ENCODE measurements around the gene MS4A15. TPM values are rescaled to one million over a fixed set of nuclear protein-coding genes. Genes with fewer than 3 reads are reported as not detected.
"Not testable (repeated sequence)": the region's sequence is repeated elsewhere in the genome, so short reads cannot be mapped to it uniquely, and the experiment has no call there.

The MS4A15 gene
- total RNA-seq, 2 experiments from 2014 or later, result not detected

DNA sequence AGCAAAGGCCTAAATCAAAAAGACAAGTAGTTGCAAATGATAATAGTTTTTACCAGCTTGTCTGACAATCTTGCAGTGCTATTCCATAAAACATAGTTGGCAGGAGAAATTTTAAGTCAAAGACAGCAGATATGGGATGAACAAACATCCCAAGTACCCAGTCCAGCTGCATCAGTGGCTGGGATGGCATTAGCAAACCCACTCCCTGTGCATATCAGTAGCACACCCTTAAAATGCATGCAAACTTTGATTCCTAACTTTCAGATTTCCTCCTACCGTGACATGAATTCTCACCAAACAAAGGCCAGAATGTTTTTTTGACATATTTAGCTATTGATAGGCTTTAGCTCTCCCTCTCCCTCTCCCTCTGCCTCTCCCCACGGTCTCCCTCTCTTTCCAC is 57.4 kb downstream of the MS4A15 start:
- ChIA-PET CTCF (interaction anchor here (1.5 to 1.6 kb wide), 2 partner anchors 18 to 73 kb away, joined by 3 read pairs; no protein-coding TSS in a partner anchor), POLR2A (no interaction called here)
- Mint-ChIP-seq H3K36me3 (ENCODE audit: low read depth) (peaks cover 6% of the 10 kb centered on the region), H3K27me3 (ENCODE audit: low read depth) (peaks cover 13% of the 10 kb centered on the region), H3K4me3 (no peak overlapping the region), H3K9me3 (ENCODE audit: insufficient read depth) (peaks cover 15% of the 10 kb centered on the region), H3K4me1 (ENCODE audit: low read depth) (peaks cover 7% of the 10 kb centered on the region), H3K27ac (no peak overlapping the region)
- ATAC-seq, result no peak
- DNase-seq, result no peak

DNA sequence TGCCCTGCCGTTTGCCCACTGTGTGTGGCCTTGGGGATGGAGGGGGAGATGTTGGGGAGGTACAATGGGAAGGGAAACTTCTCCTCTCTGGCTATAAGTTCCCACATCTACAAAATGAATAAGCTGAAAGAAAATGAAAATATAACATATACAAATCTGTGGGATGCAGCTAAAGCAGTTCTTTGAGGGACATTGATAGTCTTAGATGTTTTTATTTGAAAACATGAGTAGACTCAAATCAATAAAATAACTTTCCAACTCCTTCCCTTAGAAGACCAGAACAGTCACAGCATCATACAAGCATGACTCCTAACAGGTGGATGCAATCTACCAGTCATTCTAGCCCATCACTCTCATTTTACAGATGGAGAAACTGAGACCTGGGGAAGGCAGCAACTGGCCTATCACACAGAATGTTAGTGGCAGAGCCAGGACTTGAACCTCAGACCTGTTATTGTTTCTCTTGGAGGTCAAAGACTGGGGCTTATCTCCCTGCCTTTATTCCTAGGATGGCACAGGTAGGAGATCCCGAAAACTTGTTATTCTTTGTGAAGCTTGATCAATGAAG is 60.0 kb downstream of the MS4A15 start:
- Mint-ChIP-seq H3K9me3 (ENCODE audit: insufficient read depth) (peaks cover 15% of the 10 kb centered on the region), H3K4me1 (ENCODE audit: low read depth) (no peaks in the 10 kb centered on the region), H3K4me3 (no peak overlapping the region), H3K27ac (no peak overlapping the region), H3K36me3 (ENCODE audit: low read depth) (peaks cover 6% of the 10 kb centered on the region), H3K27me3 (ENCODE audit: low read depth) (peaks cover 9% of the 10 kb centered on the region)
- no peak for DNase-seq
- POLR2A ChIA-PET, result no interaction called here
- ATAC-seq, result no peak
- CTCF ChIA-PET, result interaction anchor here (1.5 kb wide), 1 partner anchor 14 kb away, joined by 6 read pairs; no protein-coding TSS in a partner anchor

DNA sequence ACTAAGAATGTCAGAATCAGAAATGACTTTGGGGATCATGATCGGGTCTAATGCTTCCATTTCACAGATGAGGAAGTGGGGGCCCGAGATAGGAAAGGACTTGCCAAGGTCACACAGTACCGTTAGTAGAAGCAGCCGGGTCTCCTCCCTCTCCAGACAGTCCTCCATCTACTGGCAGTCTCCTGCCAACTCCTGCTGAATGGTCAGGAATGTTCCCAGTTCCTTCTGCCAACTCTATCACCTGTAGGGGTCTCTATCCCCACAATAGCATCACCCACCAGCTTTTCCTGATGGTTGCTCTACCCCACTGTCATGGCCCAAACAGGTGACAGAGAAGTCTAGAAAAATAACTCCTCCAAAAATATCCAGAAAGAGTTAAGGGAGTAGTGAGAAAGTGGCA is 61.4 kb downstream of the MS4A15 start:
- ChIA-PET CTCF (no interaction called here), POLR2A (no interaction called here)
- peaks cover 15% of the 10 kb centered on the region for H3K9me3 Mint-ChIP-seq (ENCODE audit: insufficient read depth)
- no peak for DNase-seq
- no peak for ATAC-seq
- H3K36me3 Mint-ChIP-seq (ENCODE audit: low read depth), result peaks cover 6% of the 10 kb centered on the region
- peaks cover 8% of the 10 kb centered on the region for H3K27me3 Mint-ChIP-seq (ENCODE audit: low read depth)
- H3K27ac Mint-ChIP-seq, result no peak overlapping the region
- H3K4me1 Mint-ChIP-seq (ENCODE audit: low read depth), result no peaks in the 10 kb centered on the region
- no peak overlapping the region for H3K4me3 Mint-ChIP-seq

DNA sequence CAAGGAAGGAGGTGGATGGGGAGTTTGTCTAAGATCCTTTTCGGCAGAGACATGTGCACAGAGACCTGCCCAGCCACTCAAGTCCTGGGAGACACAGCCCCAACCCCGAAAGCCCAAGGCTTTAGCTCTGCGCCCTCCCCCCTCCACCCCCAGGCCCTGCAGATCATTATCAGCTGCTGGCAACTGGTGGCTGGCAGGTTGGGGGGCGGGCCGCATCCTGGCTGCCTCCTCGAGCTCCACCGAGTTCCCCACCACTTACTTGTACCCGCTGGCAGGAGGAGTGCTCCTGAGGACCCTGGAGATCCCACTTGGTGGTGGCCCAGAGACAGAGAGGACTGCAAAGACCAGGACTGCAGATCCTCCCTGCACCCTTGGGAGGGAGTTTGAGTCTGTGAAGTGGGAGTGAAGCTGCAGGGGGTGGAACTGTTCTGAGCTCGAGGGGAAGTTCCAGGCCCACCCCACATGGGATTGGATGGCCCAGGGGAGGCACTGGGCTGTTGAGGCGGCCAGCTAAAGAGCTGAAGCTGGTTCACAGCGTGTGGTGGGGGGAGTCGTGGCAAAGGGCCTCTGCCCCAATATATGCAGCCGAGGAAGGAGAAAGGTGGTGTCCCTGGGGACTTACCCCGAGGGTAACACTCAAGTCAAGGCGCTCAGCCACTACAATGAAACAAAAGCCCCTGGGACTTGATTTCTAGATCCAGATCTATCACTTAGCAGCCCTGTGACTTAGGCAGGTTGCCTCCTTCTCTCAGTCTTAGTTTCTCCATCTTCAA is 65.3 kb downstream of the MS4A15 start:
- CTCF ChIA-PET, result interaction anchor here (1.0 to 3.6 kb wide), 3 partner anchors 10 to 77 kb away, joined by 4 to 29 read pairs (median 16); no protein-coding TSS in a partner anchor
- Mint-ChIP-seq H3K27me3 (ENCODE audit: low read depth) (peaks cover 6% of the 10 kb centered on the region), H3K9me3 (ENCODE audit: insufficient read depth) (peaks cover 7% of the 10 kb centered on the region), H3K4me3 (no peak overlapping the region), H3K4me1 (ENCODE audit: low read depth) (no peaks in the 10 kb centered on the region), H3K36me3 (ENCODE audit: low read depth) (no peaks in the 10 kb centered on the region), H3K27ac (no peak overlapping the region)
- POLR2A ChIA-PET, result no interaction called here
- DNase-seq (no peak), ATAC-seq (peak; percentile 15)

DNA sequence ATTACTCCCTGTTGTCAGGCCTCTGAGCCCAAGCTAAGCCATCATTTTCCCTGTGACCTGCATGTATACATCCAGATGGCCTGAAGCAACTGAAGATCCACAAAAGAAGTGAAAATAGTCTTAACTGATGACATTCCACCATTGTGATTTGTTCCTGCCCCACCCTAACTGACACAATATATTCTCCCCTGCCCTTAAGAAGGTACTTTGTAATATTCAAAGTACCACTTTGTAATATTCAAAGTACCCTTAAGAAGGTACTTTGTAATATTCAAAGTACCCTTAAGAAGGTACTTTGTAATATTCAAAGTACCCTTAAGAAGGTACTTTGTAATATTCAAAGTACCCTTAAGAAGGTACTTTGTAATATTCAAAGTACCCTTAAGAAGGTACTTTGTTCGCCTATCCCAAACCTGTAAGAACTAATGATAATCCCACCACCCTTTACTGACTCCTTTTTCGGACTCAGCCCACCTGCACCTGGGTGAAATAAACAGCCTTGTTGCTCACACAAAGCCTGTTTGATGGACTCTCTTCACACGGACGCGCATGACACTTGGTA is 67.2 kb downstream of the MS4A15 start:
- CTCF ChIA-PET, result interaction anchor here (21.6 kb wide), 1 partner anchor 62 kb away, joined by 610 read pairs; no protein-coding TSS in a partner anchor
- POLR2A ChIA-PET, result not testable (repeated sequence)

DNA sequence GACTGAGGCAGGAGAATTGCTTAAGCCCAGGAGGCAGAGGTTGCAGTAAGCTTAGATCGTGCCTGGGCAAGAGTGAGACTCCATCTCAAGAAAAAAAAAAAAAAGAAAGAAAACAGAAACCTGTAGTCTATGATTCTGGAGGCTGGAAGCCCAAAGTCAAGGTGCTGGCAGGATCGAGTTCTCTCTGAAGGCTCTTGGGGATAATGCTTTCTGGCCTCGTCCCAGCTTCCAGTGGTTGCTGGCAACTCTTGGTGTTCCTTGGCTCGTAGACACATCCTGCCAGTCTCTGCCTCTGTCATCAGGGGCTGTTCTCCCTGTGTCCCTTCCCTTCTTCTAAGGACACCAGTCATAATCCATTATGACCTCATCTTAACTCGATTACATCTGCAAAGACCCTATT is 68.5 kb downstream of the MS4A15 start:
- Mint-ChIP-seq H3K4me3 (no peak overlapping the region), H3K27me3 (ENCODE audit: low read depth) (peaks cover 4% of the 10 kb centered on the region), H3K36me3 (ENCODE audit: low read depth) (no peaks in the 10 kb centered on the region), H3K4me1 (ENCODE audit: low read depth) (no peaks in the 10 kb centered on the region), H3K27ac (no peak overlapping the region), H3K9me3 (ENCODE audit: insufficient read depth) (no peaks in the 10 kb centered on the region)
- DNase-seq, result no peak
- ATAC-seq, result no peak
- ChIA-PET CTCF (interaction anchor here (0.8 to 21.6 kb wide), 2 partner anchors 61 to 74 kb away, joined by 4 to 610 read pairs; no protein-coding TSS in a partner anchor), POLR2A (no interaction called here)

More for the DNA sequence above, 67.2 kb downstream of the MS4A15 start:
- H3K4me3 Mint-ChIP-seq; H3K4me1 Mint-ChIP-seq (ENCODE audit: low read depth); H3K27me3 Mint-ChIP-seq (ENCODE audit: low read depth); ATAC-seq; H3K27ac Mint-ChIP-seq; DNase-seq; H3K9me3 Mint-ChIP-seq (ENCODE audit: insufficient read depth); H3K36me3 Mint-ChIP-seq (ENCODE audit: low read depth): not testable (repeated sequence)

DNA sequence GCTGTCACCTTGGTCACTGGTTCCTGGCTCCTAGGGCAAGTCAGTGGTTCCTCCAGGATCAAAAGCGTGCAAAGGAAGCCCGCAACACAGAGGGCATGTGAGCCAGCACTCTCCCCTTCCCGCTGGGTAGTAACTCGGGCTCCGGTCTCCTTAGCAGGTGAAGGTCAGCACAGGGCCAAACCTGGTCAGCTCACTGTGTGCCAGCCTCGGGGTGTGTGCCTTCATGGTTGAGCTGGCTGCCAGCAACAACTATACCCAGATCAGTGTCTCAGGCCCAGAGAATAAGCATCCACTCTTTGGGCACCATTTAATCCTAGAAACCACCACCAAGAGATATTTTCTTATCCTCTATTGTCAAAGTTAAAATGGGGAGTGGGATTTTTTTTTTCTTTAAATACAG is 69.1 kb downstream of the MS4A15 start:
- CTCF ChIA-PET, result interaction anchor here (21.6 kb wide), 1 partner anchor 60 kb away, joined by 610 read pairs; no protein-coding TSS in a partner anchor
- ATAC-seq (no peak), DNase-seq (no peak)
- Mint-ChIP-seq H3K27me3 (ENCODE audit: low read depth) (peaks cover 4% of the 10 kb centered on the region), H3K27ac (no peak overlapping the region), H3K4me3 (no peak overlapping the region), H3K4me1 (ENCODE audit: low read depth) (no peaks in the 10 kb centered on the region), H3K36me3 (ENCODE audit: low read depth) (no peaks in the 10 kb centered on the region), H3K9me3 (ENCODE audit: insufficient read depth) (no peaks in the 10 kb centered on the region)
- POLR2A ChIA-PET, result no interaction called here

Other genes with a start within 250 kb of the MS4A15 start
- gene MS4A13, start 241.5 kb upstream of the MS4A15 start, total RNA-seq, result not detected
- not detected for gene MS4A8, start 57.3 kb upstream of the MS4A15 start, total RNA-seq
- gene MS4A18, start 32.1 kb upstream of the MS4A15 start, total RNA-seq, result not detected
- not detected for gene MS4A10, start 28.5 kb downstream of the MS4A15 start, total RNA-seq
- 10 to 100 TPM; 34.2 to 36.0 TPM for gene CCDC86, start 85.2 kb downstream of the MS4A15 start, total RNA-seq
- gene PTGDR2, start 99.1 kb downstream of the MS4A15 start, total RNA-seq, result 1 to 10 TPM; 3.3 to 3.4 TPM
- gene ZP1, start 110.7 kb downstream of the MS4A15 start, total RNA-seq, result under 1 TPM in 1 of 2 experiments, not detected in 1; 0.34 TPM
- gene PRPF19, start 149.7 kb downstream of the MS4A15 start, total RNA-seq, result 100 to 1,000 TPM; 161 TPM
- gene TMEM109, start 157.3 kb downstream of the MS4A15 start, total RNA-seq, result 100 to 1,000 TPM; 136 to 139 TPM
- gene TMEM132A, start 167.6 kb downstream of the MS4A15 start, total RNA-seq, result under 1 TPM; 0.37 to 0.47 TPM
- 1 to 10 TPM; 2.0 to 2.2 TPM for gene SLC15A3, start 195.3 kb downstream of the MS4A15 start, total RNA-seq
- 100 to 1,000 TPM; 214 to 222 TPM for gene CD6, start 214.8 kb downstream of the MS4A15 start, total RNA-seq